ENCODE results near the gene CEP20. TPM values are rescaled to one million over a fixed set of nuclear protein-coding genes. Genes with fewer than 3 reads are reported as not detected.
"Not testable (repeated sequence)": the region's sequence is repeated elsewhere in the genome, so short reads cannot be mapped to it uniquely, and the experiment has no call there.

The CEP20 gene
- total RNA-seq, 1 donor: 24.5 TPM

GRCh38 chr16:15856901-15857698, 31.3 kb downstream of the CEP20 start, which contains the start of gene MYH11:
Gene MYH11, minus strand, starts transcription at chr16:15857028. Its CDS starts 18,776 bp downstream, at chr16:15838252.
- H3K4me3 ChIP-seq (ENCODE audit: low read length): no peak within 1 kb of the TSS
- no peaks in the 10 kb centered on the region for H3K9me3 ChIP-seq (ENCODE audit: low read depth, low read length)
- peaks cover 37% of the 10 kb centered on the region for H3K27me3 ChIP-seq (ENCODE audit: insufficient read depth, low read length)
- peaks cover 14% of the 10 kb centered on the region for H3K4me1 ChIP-seq (ENCODE audit: insufficient read depth, low read length)

GRCh38 chr16:15856182-15856581, 32.2 kb downstream of the CEP20 start:
- Histone ChIP-seq H3K4me1 (ENCODE audit: insufficient read depth, low read length) (peaks cover 14% of the 10 kb centered on the region), H3K27me3 (ENCODE audit: insufficient read depth, low read length) (peaks cover 37% of the 10 kb centered on the region), H3K9me3 (ENCODE audit: low read depth, low read length) (no peaks in the 10 kb centered on the region), H3K4me3 (ENCODE audit: low read length) (no peak overlapping the region)

- H3K4me3 ChIP-seq (ENCODE audit: low read length): no peak overlapping the region
- peaks cover 14% of the 10 kb centered on the region for H3K4me1 ChIP-seq (ENCODE audit: insufficient read depth, low read length)
- peaks cover 37% of the 10 kb centered on the region for H3K27me3 ChIP-seq (ENCODE audit: insufficient read depth, low read length)
- no peaks in the 10 kb centered on the region for H3K9me3 ChIP-seq (ENCODE audit: low read depth, low read length)
These were observed 32.7 kb downstream of the CEP20 start for GRCh38 chr16:15855704-15856003.

GRCh38 chr16:15854906-15855703, 33.3 kb downstream of the CEP20 start:
- Histone ChIP-seq H3K4me1 (ENCODE audit: insufficient read depth, low read length) (peaks cover 14% of the 10 kb centered on the region), H3K9me3 (ENCODE audit: low read depth, low read length) (no peaks in the 10 kb centered on the region), H3K27me3 (ENCODE audit: insufficient read depth, low read length) (peaks cover 37% of the 10 kb centered on the region), H3K4me3 (ENCODE audit: low read length) (no peak overlapping the region)

- Histone ChIP-seq H3K27me3 (ENCODE audit: insufficient read depth, low read length) (peaks cover 35% of the 10 kb centered on the region), H3K9me3 (ENCODE audit: low read depth, low read length) (no peaks in the 10 kb centered on the region), H3K4me1 (ENCODE audit: insufficient read depth, low read length) (peaks cover 14% of the 10 kb centered on the region), H3K4me3 (ENCODE audit: low read length) (no peak overlapping the region)
These were observed 34.3 kb downstream of the CEP20 start for GRCh38 chr16:15854061-15854460.

- Histone ChIP-seq H3K4me1 (ENCODE audit: insufficient read depth, low read length) (peaks cover 13% of the 10 kb centered on the region), H3K9me3 (ENCODE audit: low read depth, low read length) (no peaks in the 10 kb centered on the region), H3K27me3 (ENCODE audit: insufficient read depth, low read length) (peaks cover 32% of the 10 kb centered on the region), H3K4me3 (ENCODE audit: low read length) (no peak overlapping the region)
These were observed 35.4 kb downstream of the CEP20 start for GRCh38 chr16:15853021-15853420.

- H3K27me3 ChIP-seq (ENCODE audit: insufficient read depth, low read length); H3K4me1 ChIP-seq (ENCODE audit: insufficient read depth, low read length): not testable (repeated sequence)
These were observed 37.8 kb downstream of the CEP20 start for GRCh38 chr16:15850555-15850954.

GRCh38 chr16:15849209-15849981, 39.0 kb downstream of the CEP20 start:
- H3K9me3 ChIP-seq (ENCODE audit: low read depth, low read length): no peaks in the 10 kb centered on the region
- no peaks in the 10 kb centered on the region for H3K27me3 ChIP-seq (ENCODE audit: insufficient read depth, low read length)
- H3K4me1 ChIP-seq (ENCODE audit: insufficient read depth, low read length): no peaks in the 10 kb centered on the region
- H3K4me3 ChIP-seq (ENCODE audit: low read length): no peak overlapping the region

More at GRCh38 chr16:15850555-15850954, 37.8 kb downstream of the CEP20 start:
- H3K4me3 ChIP-seq (ENCODE audit: low read length); H3K9me3 ChIP-seq (ENCODE audit: low read depth, low read length): not testable (repeated sequence)

- Histone ChIP-seq H3K27me3 (ENCODE audit: insufficient read depth, low read length) (no peaks in the 10 kb centered on the region), H3K4me3 (ENCODE audit: low read length) (no peak overlapping the region), H3K4me1 (ENCODE audit: insufficient read depth, low read length) (no peaks in the 10 kb centered on the region), H3K9me3 (ENCODE audit: low read depth, low read length) (no peaks in the 10 kb centered on the region)
These were observed 40.7 kb downstream of the CEP20 start for GRCh38 chr16:15847611-15848175.

GRCh38 chr16:15846510-15846909, 41.9 kb downstream of the CEP20 start:
- Histone ChIP-seq H3K4me1 (ENCODE audit: insufficient read depth, low read length) (no peaks in the 10 kb centered on the region), H3K9me3 (ENCODE audit: low read depth, low read length) (no peaks in the 10 kb centered on the region), H3K27me3 (ENCODE audit: insufficient read depth, low read length) (no peaks in the 10 kb centered on the region), H3K4me3 (ENCODE audit: low read length) (no peak overlapping the region)

- Histone ChIP-seq H3K4me3 (ENCODE audit: low read length) (no peak overlapping the region), H3K27me3 (ENCODE audit: insufficient read depth, low read length) (no peaks in the 10 kb centered on the region), H3K9me3 (ENCODE audit: low read depth, low read length) (no peaks in the 10 kb centered on the region), H3K4me1 (ENCODE audit: insufficient read depth, low read length) (no peaks in the 10 kb centered on the region)
These were observed 44.6 kb downstream of the CEP20 start for GRCh38 chr16:15843635-15844279.

- not testable (repeated sequence) for H3K4me3 ChIP-seq (ENCODE audit: low read length); H3K27me3 ChIP-seq (ENCODE audit: insufficient read depth, low read length); H3K4me1 ChIP-seq (ENCODE audit: insufficient read depth, low read length); H3K9me3 ChIP-seq (ENCODE audit: low read depth, low read length)
These were observed 49.2 kb downstream of the CEP20 start for GRCh38 chr16:15839204-15839603.

- H3K9me3 ChIP-seq (ENCODE audit: low read depth, low read length): no peaks in the 10 kb centered on the region
- H3K27me3 ChIP-seq (ENCODE audit: insufficient read depth, low read length): no peaks in the 10 kb centered on the region
- peaks cover 20% of the 10 kb centered on the region for H3K4me1 ChIP-seq (ENCODE audit: insufficient read depth, low read length)
- no peak overlapping the region for H3K4me3 ChIP-seq (ENCODE audit: low read length)
These were observed 50.6 kb downstream of the CEP20 start for GRCh38 chr16:15837761-15838160.

- peaks cover 20% of the 10 kb centered on the region for H3K4me1 ChIP-seq (ENCODE audit: insufficient read depth, low read length)
- H3K9me3 ChIP-seq (ENCODE audit: low read depth, low read length): no peaks in the 10 kb centered on the region
- H3K4me3 ChIP-seq (ENCODE audit: low read length): no peak overlapping the region
- no peaks in the 10 kb centered on the region for H3K27me3 ChIP-seq (ENCODE audit: insufficient read depth, low read length)
These were observed 51.3 kb downstream of the CEP20 start for GRCh38 chr16:15836965-15837611.
